ENCODE measurements around the gene ZNF33B. TPM values are rescaled to one million over a fixed set of nuclear protein-coding genes. Genes with fewer than 3 reads are reported as not detected.
A peak's percentile ranks its signal among the peaks of the same experiment; 100 is the strongest.
"Not testable (repeated sequence)": the region's sequence is repeated elsewhere in the genome, so short reads cannot be mapped to it uniquely, and the experiment has no call there.

Gene ZNF33B
- total RNA-seq, 1 experiment from 2014 or later: 11.3 TPM

DNA sequence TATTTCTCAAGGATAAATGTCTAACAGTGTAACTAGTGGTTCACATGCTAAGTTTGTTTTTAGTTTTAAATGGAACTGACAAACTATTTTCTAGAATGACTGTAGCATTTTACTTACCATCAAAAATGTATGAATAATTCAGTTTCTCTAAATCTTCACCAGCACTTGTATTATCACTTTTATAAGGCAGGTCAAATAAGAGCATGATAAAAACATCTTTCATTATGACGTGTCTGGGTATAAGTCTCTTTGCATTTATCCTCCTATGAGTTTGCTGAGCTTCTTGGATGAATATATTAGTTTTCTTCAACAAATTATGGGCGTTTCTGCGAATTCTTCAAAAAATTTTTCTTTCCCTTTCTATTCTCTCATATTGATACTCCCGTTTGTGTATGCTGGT, 19.9 kb downstream of the ZNF33B start:
- no peak for DNase-seq (ENCODE audit: low read depth)

DNA sequence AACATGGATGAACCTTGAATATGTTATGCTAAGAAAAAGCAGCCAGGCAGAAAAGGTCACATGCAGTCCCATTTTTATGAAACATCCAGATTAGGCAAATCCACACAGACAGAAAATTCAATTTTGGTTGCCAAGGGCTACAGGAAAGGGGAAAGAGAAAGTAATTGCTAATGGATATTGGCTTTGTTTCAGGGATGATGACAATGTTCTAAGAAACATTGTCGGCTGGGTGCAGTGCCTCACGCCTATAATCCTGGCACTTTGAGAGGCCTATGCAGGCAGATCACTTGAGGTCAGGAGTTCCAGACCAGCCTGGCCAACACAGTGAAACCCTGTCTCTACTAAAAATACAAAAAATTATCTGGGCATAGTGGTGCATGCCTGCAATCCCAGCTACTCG, 23.0 kb downstream of the ZNF33B start:
- no peak for DNase-seq (ENCODE audit: low read depth)

DNA sequence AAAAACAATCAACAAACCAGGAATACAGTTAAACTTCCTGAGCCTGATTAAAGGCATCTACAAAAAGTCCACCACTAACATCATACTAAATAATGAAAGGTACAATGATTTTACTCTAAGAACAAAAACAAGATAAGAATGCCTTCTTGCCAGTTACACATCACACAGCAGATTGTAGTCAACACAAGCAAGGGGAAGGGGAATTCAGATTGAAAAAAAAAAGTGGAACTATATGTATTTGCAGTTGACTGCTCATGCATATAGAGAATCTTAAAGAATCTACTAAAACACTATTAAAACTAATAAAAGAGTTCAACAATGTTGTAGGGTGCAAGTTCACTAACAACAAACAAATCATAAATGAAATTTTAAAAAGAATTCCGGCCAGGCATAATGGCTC, 28.5 kb downstream of the ZNF33B start:
- no peak for DNase-seq (ENCODE audit: low read depth)

DNA sequence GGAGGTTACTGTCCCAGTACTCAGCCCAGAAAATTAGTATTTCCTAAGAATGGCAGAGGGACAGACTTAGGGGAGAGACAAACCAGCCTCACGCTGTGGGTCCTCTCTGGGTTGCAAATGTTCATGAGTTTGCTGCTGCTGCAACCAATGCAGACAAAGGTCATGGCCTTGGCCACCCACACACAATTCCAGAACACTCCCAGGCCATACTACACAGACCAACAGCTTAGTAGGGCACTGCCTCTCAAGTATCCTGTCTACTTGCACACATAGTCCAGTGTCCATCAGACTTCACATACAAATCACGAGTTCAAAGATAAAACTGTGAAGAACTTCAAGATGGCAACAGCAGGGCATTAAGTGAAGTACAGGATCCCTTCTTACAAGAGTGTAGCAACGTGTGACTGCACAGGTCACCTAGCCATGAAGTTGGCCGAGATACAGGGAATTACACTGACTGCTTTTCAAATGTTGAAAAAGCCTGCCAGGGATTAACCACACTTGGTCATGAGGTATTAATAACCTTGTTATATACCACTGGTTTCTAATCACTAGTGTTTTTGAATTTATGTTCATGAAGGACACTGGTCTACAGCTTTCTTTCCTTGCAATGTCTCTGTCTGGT, 40.0 kb downstream of the ZNF33B start:
- DNase-seq (ENCODE audit: low read depth): no peak

DNA sequence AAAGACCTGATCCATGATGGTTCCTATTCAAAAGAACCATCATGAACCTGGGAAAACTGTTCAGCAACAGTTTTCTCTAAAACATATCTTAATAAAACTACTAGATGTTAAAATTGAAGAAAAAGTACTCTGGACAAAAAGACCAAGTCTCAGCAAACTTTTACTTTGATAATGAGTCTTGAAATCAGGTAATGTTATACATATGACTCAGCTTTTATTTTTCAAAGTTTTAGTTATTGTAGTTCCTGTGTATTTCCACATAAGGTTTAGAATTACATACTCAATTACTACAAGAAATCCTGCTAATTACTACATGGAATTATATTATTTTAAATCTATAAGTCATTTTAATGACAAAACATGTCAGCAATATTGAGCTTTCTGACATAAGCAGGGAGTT, 42.2 kb downstream of the ZNF33B start:
- no peak for DNase-seq (ENCODE audit: low read depth)

DNA sequence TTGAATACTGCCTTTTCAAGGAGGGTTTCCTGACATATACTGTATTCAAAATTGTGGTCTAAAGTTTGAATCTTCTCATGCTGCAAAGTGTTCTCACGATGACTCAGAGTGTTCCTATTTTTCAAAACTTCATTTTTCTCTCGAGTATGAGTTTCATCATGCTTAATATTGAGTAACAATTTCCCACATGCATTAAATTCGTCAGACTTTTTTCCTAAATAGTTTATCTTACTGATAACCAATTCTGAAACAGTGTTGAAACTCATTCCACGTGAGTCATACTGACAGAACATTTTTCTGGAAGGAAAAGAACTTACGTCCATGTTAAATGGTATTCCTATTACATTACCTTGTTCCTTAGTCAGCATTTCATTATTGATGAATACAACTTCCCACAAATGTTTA, 44.1 kb downstream of the ZNF33B start:
- no peak for DNase-seq (ENCODE audit: low read depth)

DNA sequence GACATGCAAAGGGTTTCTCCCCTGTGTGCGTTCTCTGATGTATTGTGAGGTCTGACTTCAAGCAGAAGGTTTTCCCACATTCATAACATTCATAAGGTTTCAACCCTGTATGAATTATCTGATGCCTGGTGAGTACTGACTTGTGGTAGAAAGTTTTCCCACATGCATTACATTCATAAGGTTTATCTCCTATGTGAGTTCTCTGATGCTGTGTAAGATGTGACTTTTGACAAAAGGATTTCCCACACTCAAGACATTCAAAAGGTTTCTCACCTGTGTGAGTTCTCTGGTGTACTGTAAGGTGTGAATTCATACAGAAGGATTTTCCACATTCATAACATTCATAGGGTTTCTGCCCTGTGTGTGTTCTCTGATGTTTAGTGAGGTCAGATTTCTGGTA, 45.1 kb downstream of the ZNF33B start:
- DNase-seq (ENCODE audit: low read depth): no peak

DNA sequence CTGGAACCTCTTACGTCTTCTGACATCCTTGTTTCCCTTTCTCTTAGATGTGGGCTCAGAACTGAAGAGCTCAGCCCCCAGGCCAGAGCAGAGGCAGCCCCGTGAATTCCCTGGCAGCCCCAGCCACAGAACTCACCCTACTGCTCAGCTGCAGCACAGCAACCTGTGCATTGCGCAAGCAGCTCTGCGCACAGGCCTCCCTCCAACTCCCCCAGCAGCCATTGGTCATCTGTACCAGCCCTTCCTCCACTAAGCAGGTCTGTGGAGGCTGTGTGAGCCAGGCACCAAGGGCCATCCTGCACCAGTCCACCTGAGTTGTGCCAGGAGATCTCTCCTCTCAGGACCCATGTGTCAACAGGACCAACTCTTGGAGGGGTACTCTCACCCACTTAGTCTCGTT, 54.5 kb downstream of the ZNF33B start:
- DNase-seq (ENCODE audit: low read depth): no peak

DNA sequence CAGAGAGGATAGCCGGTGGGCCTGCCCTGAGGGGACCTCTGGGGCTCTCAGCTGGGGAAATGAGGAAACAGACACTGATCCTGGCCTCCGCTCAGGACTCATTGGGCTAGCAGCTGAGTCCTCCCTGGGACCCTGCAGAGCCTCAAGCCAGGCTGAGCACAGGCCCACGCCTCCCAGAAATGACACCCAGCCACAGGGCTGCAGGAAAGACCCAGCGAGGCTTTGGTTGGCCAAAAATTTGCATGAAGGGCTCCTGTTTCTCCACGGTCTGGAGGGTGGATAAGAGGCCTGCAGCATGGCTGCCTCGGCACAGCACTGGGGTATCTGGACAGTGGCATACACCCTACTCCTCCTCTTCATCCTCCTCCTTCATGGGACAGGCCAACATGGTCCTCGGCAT, 60.4 kb downstream of the ZNF33B start:
- no peak for DNase-seq (ENCODE audit: low read depth)

DNA sequence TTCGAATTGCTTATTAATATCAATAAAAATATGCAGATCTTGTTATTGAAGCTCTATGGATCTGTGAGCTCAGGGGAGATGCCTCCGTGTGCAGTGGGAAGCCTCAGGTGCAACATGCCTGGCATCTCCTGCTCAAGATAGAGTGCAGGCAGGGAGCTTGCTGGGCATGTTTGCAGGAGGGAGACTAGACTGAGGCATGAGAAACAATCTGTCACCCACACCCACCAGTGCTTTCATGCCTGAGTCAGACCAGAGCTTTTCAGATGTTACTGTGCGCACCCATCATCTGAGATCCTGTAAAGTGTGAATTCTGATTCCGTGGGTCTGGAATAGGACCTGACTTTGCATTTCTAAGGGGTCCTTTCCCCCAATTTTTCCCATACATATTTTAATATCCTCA, 62.0 kb downstream of the ZNF33B start:
- no peak for DNase-seq (ENCODE audit: low read depth)

DNA sequence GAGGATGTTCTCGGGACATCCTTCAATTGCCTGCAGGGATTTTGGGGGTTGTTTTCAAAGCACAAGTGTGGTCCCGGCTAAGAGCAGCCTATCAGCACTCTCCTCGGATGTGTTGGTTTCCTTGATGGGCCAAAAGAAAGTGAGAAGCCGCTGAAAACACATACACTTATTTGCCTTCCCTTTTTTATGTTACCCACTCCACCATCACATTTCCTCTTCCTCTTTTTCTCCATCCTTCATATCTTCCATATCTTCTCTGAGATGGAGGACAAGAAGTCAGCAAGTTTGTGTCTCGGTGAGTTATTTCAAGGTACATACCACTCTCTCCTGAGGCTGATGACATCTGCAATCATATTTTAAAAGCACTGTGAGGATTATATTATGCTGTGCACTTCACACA, 64.0 kb downstream of the ZNF33B start:
- DNase-seq (ENCODE audit: low read depth): no peak

DNA sequence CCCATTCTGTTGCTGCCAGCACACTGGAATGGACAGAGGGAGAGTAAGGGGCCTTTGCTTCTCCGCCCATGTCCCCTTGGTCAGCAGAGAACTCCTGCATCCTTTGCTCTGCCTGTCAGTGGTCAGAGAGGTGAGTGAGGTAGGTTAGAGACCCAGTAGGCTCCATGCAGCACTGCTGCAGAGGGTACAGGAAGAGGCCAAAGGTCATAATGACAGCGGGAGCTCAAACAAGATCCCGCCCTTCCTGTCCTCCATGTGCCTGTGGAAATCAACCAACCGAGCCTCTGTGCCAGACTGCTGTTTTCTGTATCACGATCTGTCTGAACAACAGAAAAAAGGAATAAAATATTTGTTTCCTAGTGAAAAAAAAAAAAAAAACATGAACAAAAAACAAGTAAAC, 81.4 kb downstream of the ZNF33B start:
- DNase-seq (ENCODE audit: low read depth): no peak

DNA sequence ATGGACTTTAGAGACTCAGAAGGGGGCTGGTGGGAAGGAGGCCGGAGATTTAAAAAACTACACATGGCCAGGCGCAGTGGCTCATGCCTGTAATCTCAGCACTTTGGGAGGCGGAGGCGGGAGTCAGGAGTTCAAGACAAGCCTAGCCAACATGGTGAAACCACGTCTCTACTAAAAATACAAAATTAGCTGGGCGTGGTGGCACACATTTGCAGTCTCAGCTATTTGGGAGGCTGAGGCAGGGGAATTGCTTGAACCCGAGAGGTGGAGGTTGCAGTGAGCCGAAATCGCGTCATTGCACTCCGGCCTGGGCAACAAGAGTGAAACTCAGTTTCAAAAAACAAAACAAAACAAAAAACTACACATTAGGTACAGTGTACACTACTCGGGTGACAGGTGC, 84.8 kb downstream of the ZNF33B start:
- DNase-seq (ENCODE audit: low read depth): not testable (repeated sequence)

DNA sequence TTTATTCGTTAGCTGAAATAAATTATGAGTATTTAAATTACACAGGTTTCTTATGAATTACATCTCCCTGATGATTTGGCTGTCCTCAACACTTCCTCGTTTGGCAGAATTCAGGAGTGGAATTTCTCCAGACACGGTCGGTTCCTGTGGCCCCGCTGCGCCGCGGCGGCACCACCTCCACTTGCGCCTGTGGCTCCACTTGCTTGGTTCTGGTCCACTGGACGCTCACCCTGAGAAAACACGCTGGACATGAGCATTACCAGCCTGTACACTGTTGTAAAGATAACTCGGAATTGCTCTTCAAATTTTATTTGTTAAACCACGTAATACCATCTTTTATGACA, 85.3 kb downstream of the ZNF33B start:
- DNase-seq (ENCODE audit: low read depth): no peak

DNA sequence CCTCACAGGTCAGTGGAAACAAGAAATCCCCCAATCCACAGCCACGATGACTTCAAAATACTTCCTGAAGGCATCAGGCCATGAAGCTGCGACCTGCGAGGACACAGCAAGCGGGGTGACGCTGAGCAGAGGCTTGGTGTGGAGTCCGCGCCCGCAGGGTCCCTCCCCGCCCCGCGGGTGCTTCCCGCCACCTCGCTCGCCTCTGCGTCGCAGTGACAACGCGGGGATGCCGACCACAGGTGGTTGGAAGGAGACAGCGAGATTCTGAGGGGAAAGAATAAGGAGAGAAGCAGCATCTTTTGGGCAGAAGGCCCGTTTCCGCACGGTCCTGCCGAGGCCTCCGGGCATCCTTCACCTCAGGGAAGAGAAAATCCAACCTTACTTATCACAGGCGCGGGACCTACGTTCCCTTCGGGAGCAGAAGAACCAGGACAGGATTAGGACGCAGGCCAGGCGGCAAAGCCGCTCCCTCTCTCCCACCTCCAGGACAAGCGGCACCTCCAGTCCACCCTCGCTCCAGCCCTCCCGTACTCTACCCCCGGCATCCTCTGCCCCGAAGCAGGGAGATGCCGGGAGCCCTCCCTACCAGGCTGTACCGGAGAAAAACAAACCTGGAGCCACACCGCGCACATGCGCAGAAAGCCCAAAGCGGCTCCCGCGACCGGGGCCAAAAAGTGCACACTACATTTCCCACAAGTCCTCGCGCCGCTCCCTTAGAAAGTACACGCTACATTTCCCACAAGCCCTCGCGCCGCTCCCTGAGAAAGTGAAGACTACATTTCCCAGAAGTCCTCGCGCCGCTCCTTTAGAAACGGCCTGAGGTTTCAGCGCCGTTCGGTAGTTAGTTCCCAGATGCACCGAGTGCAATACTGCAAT, 85.9 kb downstream of the ZNF33B start:
- peak; percentile 96 for DNase-seq (ENCODE audit: low read depth)

DNA sequence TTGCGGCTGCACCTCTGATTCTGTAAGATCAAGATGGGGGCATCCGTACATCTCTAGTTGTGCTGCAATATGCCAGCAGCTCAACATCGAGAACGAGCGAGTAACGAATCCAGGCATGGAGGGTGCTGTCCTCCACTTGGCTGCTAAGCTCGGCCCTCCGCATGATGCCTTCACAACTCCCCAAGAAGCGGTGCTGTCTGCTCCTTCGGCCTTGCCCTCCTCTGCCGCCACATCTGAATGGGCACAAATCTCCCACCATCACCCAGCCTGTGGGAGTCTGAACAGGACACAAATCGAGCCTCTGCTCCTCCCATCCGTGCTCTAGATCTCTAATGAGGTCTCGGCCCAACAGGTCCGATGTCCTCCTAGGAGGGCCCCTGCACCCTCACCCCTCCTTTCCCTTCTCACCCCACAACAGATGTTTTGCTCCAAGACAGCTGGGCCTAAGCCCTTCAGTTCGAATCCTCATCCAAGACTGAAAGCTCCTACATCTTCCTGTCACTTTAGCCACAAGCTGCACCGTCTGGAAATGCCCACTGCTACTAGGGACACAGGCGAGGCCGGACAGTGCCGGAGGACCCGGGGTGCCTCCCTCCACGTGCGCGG, 86.7 kb downstream of the ZNF33B start:
- no peak for DNase-seq (ENCODE audit: low read depth)

DNA sequence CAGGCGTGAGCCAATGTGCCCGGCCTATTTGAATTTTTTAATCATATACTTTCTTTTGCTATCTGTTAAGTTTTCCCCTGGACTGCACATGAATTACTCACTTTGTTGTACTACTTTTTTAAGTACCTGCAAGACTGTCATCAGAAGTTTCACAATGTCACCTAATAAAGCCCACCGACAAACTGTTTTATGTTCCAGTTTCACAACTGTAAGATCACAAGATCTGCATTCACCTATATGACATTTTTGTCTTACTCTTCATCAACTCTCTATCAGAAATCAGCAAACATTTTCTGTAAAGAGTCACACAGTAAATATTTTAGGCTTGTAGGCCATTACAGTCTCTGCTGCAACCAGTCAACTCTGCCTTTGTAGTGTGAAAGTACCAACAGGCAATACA, 88.5 kb downstream of the ZNF33B start:
- DNase-seq (ENCODE audit: low read depth): no peak

DNA sequence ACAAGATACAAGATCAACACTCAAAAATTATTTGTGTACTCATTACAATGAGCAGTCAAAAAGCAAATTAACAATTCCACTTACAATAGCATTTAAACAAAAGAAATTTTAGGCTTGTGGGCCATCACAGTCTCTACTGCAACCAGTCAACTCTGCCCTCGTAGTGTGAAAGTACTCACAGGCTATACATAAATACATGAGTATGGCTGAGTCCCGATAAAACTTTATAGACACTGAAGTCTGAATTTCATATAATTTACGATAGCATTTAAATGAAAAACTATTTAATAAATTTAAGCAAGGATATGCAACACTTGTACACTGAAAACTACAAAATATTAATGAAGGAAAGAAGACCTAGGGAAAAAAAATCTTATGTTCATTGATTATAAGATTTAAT, 90.1 kb downstream of the ZNF33B start:
- DNase-seq (ENCODE audit: low read depth): no peak

DNA sequence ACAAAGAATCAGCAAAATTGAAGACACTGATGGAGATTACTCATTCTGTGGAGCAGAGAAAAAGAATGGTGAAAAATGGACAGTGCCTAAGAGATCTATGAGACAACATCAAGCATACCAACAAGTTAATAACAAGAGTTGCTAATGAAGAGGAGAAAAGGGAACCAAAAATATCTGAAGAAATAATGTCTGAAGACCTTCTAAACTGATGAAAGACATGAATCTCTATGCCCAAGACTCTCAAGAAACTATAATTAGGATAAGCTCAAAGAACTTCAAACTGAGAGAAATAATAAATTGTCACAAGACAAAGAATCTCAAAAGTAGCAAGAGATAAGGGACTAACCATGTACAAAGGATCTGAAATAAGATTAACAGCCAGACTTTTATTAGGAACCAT, 93.4 kb downstream of the ZNF33B start:
- no peak for DNase-seq (ENCODE audit: low read depth)

DNA sequence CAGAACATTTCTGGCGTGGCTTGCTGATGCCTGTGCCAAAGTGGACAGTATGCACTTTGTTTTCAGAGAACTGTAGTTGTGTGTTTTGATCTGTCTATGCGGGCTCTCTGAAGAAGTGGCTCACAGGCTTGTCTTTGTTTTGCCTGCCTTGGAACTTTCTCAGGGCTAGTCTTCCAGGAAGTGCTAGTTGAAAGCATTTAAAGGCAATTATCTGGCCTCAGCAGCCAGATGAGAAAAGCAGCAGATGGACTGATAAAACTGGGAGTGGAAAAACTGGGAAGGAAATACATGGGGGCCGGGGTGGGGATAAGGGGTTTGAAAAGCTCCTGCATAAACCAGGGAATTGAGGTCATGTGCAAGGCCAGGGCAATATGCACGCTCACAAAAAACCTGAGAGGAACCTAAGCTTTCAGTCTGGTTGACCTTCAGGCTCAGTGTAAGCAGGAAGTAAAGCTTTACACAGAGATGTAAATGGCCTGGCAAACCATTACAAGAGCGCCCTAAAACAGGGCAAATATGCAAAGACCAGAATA, 94.5 kb downstream of the ZNF33B start:
- no peak for DNase-seq (ENCODE audit: low read depth)
